Mesothelial cell of epicardium (in vitro differentiated cells): ENCODE results near the gene F9. TPM values are rescaled to one million over a fixed set of nuclear protein-coding genes. Genes with fewer than 3 reads are reported as not detected.

ENCODE experiments used
- DNase-seq, 2 experiments: peaks; one replicate each; pipeline ENCODE4 v3.0.0; 2021; ENCODE audit warnings: low spot score in 2 of 2; ENCODE audit not compliant: unreplicated experiment in 2 of 2
- H3K27ac Mint-ChIP-seq: 2 replicates; pipeline ENCODE4 v1.8.0; 2021; ENCODE audit warnings: mixed read lengths
- H3K27me3 Mint-ChIP-seq: 2 replicates; pipeline ENCODE4 v1.8.0; 2021; ENCODE audit warnings: low read depth, mixed read lengths
- H3K36me3 Mint-ChIP-seq: 2 replicates; pipeline ENCODE4 v1.8.0; 2021; ENCODE audit warnings: mixed read lengths
- H3K4me1 Mint-ChIP-seq: 2 replicates; pipeline ENCODE4 v1.8.0; 2021; ENCODE audit warnings: mixed read lengths
- H3K4me3 Mint-ChIP-seq: 2 replicates; pipeline ENCODE4 v1.8.0; 2021; ENCODE audit warnings: mild to moderate bottlenecking, moderate library complexity, mixed read lengths
- H3K9me3 Mint-ChIP-seq: 2 replicates; pipeline ENCODE4 v1.8.0; 2021; ENCODE audit warnings: mixed read lengths
- total RNA-seq: library from RNA; stranded (reverse); gene quantifications from 3 replicates; pipeline ENCODE4 v1.2.1, GENCODE V29; 2021
- TF ChIP-seq, protein P1 (sequence below): fragments of 200-600 bp; sonication (generic); IDR thresholded peaks from one replicate; pipeline ENCODE4 v1.5.0; 2021; ENCODE audit warnings: antibody characterized with exemption; ENCODE audit not compliant: unreplicated experiment

The F9 gene
- total RNA-seq, 1 donor from 2014 or later, result not detected

DNA sequence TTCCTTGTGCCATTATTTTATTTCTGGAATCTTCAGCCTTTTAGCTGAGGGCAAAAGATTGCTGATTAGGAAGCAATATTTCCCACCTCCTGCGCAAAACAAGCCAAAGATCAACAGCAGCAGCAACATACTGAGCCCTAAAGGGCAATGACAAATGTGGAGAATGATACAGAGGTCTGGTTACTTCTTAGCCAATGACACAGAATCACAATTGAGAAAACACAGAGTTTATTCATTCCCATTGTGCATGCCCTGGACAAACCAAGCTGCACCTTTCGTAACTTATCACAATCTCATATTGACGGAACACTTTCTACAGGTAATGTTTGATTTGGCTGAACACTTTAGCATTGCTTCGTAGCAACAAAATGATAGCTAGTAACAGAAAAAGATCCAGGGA lies 13.4 kb downstream of the F9 start:
- Mint-ChIP-seq H3K27me3 (peaks cover 2% of the 10 kb centered on the region), H3K4me3 (no peak overlapping the region), H3K36me3 (no peaks in the 10 kb centered on the region), H3K9me3 (peaks cover 18% of the 10 kb centered on the region), H3K4me1 (peaks cover 4% of the 10 kb centered on the region), H3K27ac (no peak overlapping the region)
- DNase-seq, result no peak
- TF ChIP-seq, protein P1, sequence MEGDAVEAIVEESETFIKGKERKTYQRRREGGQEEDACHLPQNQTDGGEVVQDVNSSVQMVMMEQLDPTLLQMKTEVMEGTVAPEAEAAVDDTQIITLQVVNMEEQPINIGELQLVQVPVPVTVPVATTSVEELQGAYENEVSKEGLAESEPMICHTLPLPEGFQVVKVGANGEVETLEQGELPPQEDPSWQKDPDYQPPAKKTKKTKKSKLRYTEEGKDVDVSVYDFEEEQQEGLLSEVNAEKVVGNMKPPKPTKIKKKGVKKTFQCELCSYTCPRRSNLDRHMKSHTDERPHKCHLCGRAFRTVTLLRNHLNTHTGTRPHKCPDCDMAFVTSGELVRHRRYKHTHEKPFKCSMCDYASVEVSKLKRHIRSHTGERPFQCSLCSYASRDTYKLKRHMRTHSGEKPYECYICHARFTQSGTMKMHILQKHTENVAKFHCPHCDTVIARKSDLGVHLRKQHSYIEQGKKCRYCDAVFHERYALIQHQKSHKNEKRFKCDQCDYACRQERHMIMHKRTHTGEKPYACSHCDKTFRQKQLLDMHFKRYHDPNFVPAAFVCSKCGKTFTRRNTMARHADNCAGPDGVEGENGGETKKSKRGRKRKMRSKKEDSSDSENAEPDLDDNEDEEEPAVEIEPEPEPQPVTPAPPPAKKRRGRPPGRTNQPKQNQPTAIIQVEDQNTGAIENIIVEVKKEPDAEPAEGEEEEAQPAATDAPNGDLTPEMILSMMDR, result no peak

DNA sequence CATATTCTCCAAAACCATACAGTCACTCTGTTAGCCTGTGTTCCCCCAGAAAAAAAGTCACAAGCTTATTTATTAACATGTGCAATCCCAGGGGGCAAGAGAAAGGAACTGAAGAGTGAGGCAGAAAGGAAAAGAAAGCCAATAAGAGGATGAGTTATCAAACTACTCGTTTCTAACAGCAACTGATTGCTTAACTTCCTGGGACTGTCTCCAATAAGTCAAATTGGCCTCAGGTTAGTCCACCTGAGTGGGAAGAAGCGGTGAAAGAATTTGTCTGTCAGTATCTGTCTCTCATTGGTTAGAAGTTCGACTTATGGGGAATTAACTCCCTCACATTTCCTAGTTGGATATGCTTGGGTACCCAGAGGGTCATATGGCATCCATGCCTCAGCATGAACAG lies 14.1 kb downstream of the F9 start:
- Mint-ChIP-seq H3K27ac (no peak overlapping the region), H3K4me3 (no peak overlapping the region), H3K27me3 (peaks cover 2% of the 10 kb centered on the region), H3K4me1 (peaks cover 3% of the 10 kb centered on the region), H3K36me3 (no peaks in the 10 kb centered on the region), H3K9me3 (peaks cover 18% of the 10 kb centered on the region)
- TF ChIP-seq, protein P1, result no peak
- DNase-seq, result no peak

DNA sequence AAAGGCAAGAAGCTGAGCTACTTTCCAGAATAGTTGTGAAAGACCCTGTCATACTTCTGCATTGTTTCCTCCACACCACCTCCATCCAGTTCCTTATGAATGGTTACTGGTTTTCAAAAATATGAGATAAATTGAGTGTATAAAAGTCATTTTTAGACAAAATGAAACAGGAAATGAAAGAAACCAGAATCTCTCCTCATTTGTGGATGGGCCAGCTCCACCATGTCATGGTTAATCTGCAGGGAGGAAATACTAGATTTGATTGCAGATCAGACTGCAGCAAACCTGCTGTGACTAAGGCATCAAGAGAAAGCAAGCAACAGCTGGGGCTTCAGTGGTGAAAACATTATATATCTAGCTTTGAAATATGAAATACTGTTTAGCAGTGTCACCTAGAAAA lies 23.8 kb downstream of the F9 start:
- Mint-ChIP-seq H3K27me3 (peaks cover 2% of the 10 kb centered on the region), H3K4me1 (no peaks in the 10 kb centered on the region), H3K27ac (no peak overlapping the region), H3K9me3 (no peaks in the 10 kb centered on the region), H3K4me3 (no peak overlapping the region), H3K36me3 (no peaks in the 10 kb centered on the region)
- no peak for DNase-seq
- TF ChIP-seq, protein P1, result no peak

DNA sequence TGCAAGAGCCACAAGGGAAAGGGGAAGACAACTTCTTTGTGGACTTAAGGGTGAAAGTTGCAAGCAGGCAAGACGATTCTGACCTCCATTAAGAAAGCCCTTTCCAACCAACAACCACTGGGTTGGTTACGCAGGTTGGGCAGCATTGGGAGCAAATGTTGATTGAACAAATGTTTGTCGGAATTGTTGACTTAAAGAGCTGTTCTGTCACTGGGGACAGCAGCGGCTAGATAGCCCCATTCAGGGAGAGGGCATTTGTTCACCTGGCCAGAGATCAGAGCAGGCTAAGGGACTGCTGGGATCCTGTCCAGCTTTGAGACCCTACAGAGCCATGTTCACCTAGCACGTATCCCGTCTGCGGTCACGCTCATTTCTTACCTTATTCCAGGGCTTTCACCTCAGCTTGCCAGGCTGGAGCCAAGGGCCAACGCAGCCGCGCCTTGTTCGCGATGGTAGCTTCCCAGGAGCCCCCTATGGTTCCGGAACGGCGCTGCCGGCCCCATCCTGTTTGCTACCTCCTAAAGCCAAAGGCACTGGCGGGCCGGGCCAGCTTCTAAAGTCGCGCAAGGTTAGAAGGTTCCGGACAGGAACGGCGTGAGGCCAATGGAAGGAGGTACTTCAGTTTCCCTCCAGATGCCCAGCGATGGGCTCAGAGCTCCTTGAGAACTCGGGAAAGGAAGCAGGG lies 24.6 kb downstream of the F9 start:
- TF ChIP-seq, protein P1, result no peak
- DNase-seq, result no peak
- H3K9me3 Mint-ChIP-seq, result no peaks in the 10 kb centered on the region
- H3K27me3 Mint-ChIP-seq, result peaks cover 2% of the 10 kb centered on the region
- no peak overlapping the region for H3K4me3 Mint-ChIP-seq
- H3K36me3 Mint-ChIP-seq, result no peaks in the 10 kb centered on the region
- no peaks in the 10 kb centered on the region for H3K4me1 Mint-ChIP-seq
- H3K27ac Mint-ChIP-seq, result no peak overlapping the region

DNA sequence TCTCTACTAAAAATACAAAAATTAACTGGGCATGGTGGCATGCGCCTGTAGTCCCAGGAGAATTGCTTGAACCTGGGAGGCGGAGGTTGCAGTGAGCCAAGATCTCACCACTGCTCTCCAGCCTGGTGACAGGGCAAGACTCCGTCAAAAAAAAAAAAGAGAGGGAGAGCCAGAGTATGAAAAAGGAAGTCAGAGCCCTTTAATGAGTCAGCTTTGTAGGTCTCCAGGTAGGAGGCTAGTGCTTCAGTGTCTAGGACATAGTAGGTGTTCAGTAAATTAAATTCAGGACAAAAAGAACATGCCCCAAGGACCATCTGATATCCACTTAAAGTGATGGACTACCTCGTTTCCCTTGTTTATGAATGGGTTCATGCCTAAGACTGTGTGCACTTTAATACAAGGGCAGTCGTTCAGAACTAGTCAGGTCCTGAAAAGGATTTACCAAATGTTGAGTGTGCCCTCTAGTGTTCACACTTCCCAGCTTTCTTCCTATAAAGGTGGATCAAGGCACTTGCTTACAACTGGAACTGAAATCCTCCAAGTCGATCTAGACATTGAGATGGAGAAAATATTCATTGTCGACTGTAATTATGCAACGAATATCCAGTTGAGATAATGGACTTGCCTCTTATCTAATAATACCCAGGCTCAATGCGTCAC lies 29.0 kb downstream of the F9 start:
- no peak overlapping the region for H3K4me3 Mint-ChIP-seq
- H3K4me1 Mint-ChIP-seq, result no peaks in the 10 kb centered on the region
- TF ChIP-seq, protein P1, result peak; percentile 37
- H3K27ac Mint-ChIP-seq, result no peak overlapping the region
- H3K27me3 Mint-ChIP-seq, result peaks cover 2% of the 10 kb centered on the region
- H3K36me3 Mint-ChIP-seq, result no peaks in the 10 kb centered on the region
- no peaks in the 10 kb centered on the region for H3K9me3 Mint-ChIP-seq
- DNase-seq, result no peak
